ENCODE results near the gene CNPY1. TPM values are rescaled to one million over a fixed set of nuclear protein-coding genes. Genes with fewer than 3 reads are reported as not detected.

The CNPY1 gene
- total RNA-seq, 1 donor from 2014 or later = not detected

DNA sequence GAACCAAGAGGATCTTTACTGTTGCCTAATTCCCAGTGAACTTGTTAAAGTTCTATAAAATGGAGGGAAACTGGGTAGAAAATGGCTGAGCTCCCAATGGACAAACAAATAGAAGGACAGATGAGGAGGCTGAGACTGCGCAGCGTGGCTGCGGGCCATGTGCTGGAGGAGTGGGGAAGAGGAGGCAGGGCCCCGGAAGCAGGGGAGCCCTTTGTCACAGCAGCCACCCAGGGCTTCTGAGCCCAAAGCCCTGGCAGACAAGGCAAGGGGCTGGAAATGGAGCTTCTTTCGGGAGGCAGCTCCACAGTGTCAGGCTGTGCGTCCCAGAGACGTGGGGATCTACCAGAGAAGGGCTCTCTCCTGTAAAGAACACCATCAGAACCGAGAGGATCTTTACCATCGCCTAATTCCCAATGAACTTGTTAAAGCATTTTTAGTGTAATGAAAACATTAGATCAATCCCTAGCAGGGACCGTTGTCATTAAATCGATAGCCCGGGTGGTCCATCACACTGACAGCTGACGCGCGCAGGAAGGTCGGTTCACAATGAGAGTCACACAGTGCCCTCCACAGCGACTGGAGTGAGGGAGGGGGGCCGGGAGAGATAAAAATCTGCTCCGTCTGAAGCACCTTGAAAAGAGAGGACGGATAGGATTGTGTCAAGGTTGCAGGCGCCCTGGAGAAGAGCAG lies 14.0 kb upstream of the CNPY1 start:
- H3K4me1 Mint-ChIP-seq = no peaks in the 10 kb centered on the region
- H3K9me3 Mint-ChIP-seq = no peaks in the 10 kb centered on the region
- H3K36me3 Mint-ChIP-seq = no peaks in the 10 kb centered on the region
- no peak for DNase-seq (ENCODE audit: low spot score in 2 of 2, unreplicated experiment in 2 of 2)
- no peak overlapping the region for H3K27ac Mint-ChIP-seq
- TF ChIP-seq, protein P1, sequence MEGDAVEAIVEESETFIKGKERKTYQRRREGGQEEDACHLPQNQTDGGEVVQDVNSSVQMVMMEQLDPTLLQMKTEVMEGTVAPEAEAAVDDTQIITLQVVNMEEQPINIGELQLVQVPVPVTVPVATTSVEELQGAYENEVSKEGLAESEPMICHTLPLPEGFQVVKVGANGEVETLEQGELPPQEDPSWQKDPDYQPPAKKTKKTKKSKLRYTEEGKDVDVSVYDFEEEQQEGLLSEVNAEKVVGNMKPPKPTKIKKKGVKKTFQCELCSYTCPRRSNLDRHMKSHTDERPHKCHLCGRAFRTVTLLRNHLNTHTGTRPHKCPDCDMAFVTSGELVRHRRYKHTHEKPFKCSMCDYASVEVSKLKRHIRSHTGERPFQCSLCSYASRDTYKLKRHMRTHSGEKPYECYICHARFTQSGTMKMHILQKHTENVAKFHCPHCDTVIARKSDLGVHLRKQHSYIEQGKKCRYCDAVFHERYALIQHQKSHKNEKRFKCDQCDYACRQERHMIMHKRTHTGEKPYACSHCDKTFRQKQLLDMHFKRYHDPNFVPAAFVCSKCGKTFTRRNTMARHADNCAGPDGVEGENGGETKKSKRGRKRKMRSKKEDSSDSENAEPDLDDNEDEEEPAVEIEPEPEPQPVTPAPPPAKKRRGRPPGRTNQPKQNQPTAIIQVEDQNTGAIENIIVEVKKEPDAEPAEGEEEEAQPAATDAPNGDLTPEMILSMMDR (IDR thresholded peaks at IDR 0.05; ENCODE audit: unreplicated experiment) = no peak
- no peak overlapping the region for H3K4me3 Mint-ChIP-seq
- H3K27me3 Mint-ChIP-seq (ENCODE audit: low read depth) = peaks cover 15% of the 10 kb centered on the region

DNA sequence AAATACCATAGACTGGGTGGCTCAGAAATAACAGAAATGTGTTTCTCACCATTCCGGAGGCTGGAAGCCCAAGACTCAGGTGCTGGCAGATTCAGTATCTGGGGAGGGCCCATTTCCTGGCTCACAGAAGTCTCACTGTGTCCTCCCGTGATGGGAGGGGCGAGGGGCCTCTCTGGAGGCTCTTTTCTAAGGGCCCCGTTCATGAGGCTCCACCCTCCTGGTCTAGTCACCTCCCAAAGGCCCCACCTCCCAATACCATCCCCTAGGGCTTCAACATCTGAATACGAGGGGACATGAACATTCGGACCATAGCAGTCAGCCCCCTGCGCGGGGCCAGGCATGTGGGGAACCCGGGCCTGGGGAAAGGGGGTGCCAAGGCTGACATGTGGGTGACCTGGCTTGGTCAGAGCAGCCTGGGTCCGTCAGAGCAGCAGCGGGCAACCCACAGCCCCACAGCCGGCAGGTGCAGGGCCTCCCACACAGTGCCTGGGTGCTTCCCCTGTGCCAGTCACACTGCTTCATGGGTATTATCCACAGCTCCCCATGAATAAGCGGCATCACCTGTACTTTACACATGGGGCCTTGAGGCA lies 13.3 kb upstream of the CNPY1 start:
- peaks cover 15% of the 10 kb centered on the region for H3K27me3 Mint-ChIP-seq (ENCODE audit: low read depth)
- no peak overlapping the region for H3K27ac Mint-ChIP-seq
- H3K36me3 Mint-ChIP-seq = no peaks in the 10 kb centered on the region
- no peak overlapping the region for H3K4me3 Mint-ChIP-seq
- H3K4me1 Mint-ChIP-seq = no peaks in the 10 kb centered on the region
- H3K9me3 Mint-ChIP-seq = no peaks in the 10 kb centered on the region
- TF ChIP-seq, protein P1 (IDR thresholded peaks at IDR 0.05; ENCODE audit: unreplicated experiment) = no peak
- no peak for DNase-seq (ENCODE audit: low spot score in 2 of 2, unreplicated experiment in 2 of 2)

GRCh38 chr7:155558961-155559360 lies 12.6 kb upstream of the CNPY1 start:
- TF ChIP-seq, protein P1 (IDR thresholded peaks at IDR 0.05; ENCODE audit: unreplicated experiment) = no peak
- Mint-ChIP-seq H3K36me3 (no peaks in the 10 kb centered on the region), H3K4me3 (no peak overlapping the region), H3K27me3 (ENCODE audit: low read depth) (peaks cover 18% of the 10 kb centered on the region), H3K27ac (no peak overlapping the region), H3K9me3 (peaks cover 6% of the 10 kb centered on the region), H3K4me1 (no peaks in the 10 kb centered on the region)
- no peak for DNase-seq (ENCODE audit: low spot score in 2 of 2, unreplicated experiment in 2 of 2)

GRCh38 chr7:155558351-155558750 lies 12.0 kb upstream of the CNPY1 start:
- H3K9me3 Mint-ChIP-seq = peaks cover 8% of the 10 kb centered on the region
- H3K4me1 Mint-ChIP-seq = no peaks in the 10 kb centered on the region
- no peaks in the 10 kb centered on the region for H3K36me3 Mint-ChIP-seq
- no peak for DNase-seq (ENCODE audit: low spot score in 2 of 2, unreplicated experiment in 2 of 2)
- peaks cover 20% of the 10 kb centered on the region for H3K27me3 Mint-ChIP-seq (ENCODE audit: low read depth)
- no peak overlapping the region for H3K27ac Mint-ChIP-seq
- H3K4me3 Mint-ChIP-seq = no peak overlapping the region
- TF ChIP-seq, protein P1 (IDR thresholded peaks at IDR 0.05; ENCODE audit: unreplicated experiment) = no peak

DNA sequence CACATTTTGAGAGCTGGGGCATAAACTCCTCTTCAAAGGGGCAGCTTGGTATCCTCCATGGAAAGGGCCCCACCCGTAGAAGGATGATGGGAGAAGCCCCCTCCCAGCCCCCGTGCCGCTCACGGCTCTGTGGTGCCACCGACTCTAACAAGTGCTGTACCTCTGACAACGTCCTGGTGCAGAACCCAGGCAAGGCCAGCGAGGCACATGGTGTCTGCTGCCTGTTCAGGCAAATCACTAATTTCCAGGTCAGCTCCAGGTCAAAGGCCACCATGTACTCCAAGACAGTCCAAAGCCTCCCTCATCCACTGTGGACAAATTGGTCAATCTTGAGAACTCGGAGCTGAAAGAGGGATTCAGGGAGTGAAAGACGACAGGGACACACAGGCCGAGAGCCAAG lies 11.4 kb upstream of the CNPY1 start:
- Mint-ChIP-seq H3K4me3 (no peak overlapping the region), H3K9me3 (peaks cover 8% of the 10 kb centered on the region), H3K36me3 (no peaks in the 10 kb centered on the region), H3K4me1 (no peaks in the 10 kb centered on the region), H3K27ac (no peak overlapping the region), H3K27me3 (ENCODE audit: low read depth) (peaks cover 25% of the 10 kb centered on the region)
- TF ChIP-seq, protein P1 (IDR thresholded peaks at IDR 0.05; ENCODE audit: unreplicated experiment) = no peak
- no peak for DNase-seq (ENCODE audit: low spot score in 2 of 2, unreplicated experiment in 2 of 2)

Measured in mesothelial cell of epicardium (in vitro differentiated cells).